ENCODE data around the gene DDX49.
"Not testable (repeated sequence)": the region's sequence is repeated elsewhere in the genome, so short reads cannot be mapped to it uniquely, and the experiment has no call there.

The DDX49 gene

GRCh38 chr19:18895824-18896341, 23.6 kb upstream of the DDX49 start, which contains the start of gene CERS1:
CERS1 (minus strand) TSS chr19:18896158; CDS start chr19:18896072, 86 bp downstream.
- DNase-seq, result no peak

GRCh38 chr19:18896421-18896841, 23.1 kb upstream of the DDX49 start:
- DNase-seq, result no peak

GRCh38 chr19:18897094-18898029, 22.2 kb upstream of the DDX49 start:
- DNase-seq, result no peak

GRCh38 chr19:18898081-18898606, 21.4 kb upstream of the DDX49 start:
- DNase-seq, result no peak

GRCh38 chr19:18898607-18899408, 20.7 kb upstream of the DDX49 start:
- no peak for DNase-seq

GRCh38 chr19:18899624-18900560, 19.6 kb upstream of the DDX49 start:
- no peak for DNase-seq

GRCh38 chr19:18900700-18901481, 18.6 kb upstream of the DDX49 start:
- DNase-seq, result no peak

- DNase-seq, result no peak
These were observed 18.0 kb upstream of the DDX49 start for GRCh38 chr19:18901491-18901890.

GRCh38 chr19:18902519-18902918, 17.0 kb upstream of the DDX49 start:
- DNase-seq, result not testable (repeated sequence)

GRCh38 chr19:18903156-18904037, 16.1 kb upstream of the DDX49 start:
- DNase-seq, result no peak

- no peak for DNase-seq
These were observed 15.0 kb upstream of the DDX49 start for GRCh38 chr19:18904334-18905057.

GRCh38 chr19:18905058-18905456, 14.5 kb upstream of the DDX49 start:
- DNase-seq, result no peak

GRCh38 chr19:18905513-18906236, 13.8 kb upstream of the DDX49 start:
- no peak for DNase-seq

- no peak for DNase-seq
These were observed 12.7 kb upstream of the DDX49 start for GRCh38 chr19:18906605-18907519.

- no peak for DNase-seq
These were observed 10.4 kb upstream of the DDX49 start for GRCh38 chr19:18908917-18909619.

- DNase-seq, result no peak
These were observed 9.5 kb upstream of the DDX49 start for GRCh38 chr19:18910010-18910409.
